HepG2 (cell line): ENCODE results near the gene RAB29. TPM values are rescaled to one million over a fixed set of nuclear protein-coding genes. Genes with fewer than 3 reads are reported as not detected.

Experiments
- DRAP1 ChIP-seq: IDR thresholded peaks from 2 replicates; pipeline ENCODE4 v1.6.1; 2016; ENCODE audit warnings: missing genetic modification reagents, missing compliant biosample characterization
- ELF3 ChIP-seq: IDR thresholded peaks from 2 replicates; pipeline ENCODE4 v1.6.1; 2016; ENCODE audit warnings: missing genetic modification reagents, missing compliant biosample characterization
- EZH2 ChIP-seq: conservative IDR thresholded peaks from 2 replicates; pipeline ENCODE4 v1.6.1; 2012; ENCODE audit warnings: mild to moderate bottlenecking, low read depth, low read length, moderate library complexity
- HNF1B ChIP-seq: sonication (generic); formaldehyde crosslinking; IDR thresholded peaks from 2 replicates; pipeline ENCODE4 v1.5.1; 2020; ENCODE audit warnings: mild to moderate bottlenecking, moderate library complexity, missing genetic modification reagents
- JUNB ChIP-seq: sonication (generic); formaldehyde crosslinking; IDR thresholded peaks from 2 replicates; pipeline ENCODE4 v1.8.0; 2022; ENCODE audit warnings: missing genetic modification reagents, mild to moderate bottlenecking, borderline replicate concordance
- KLF12 ChIP-seq: sonication (generic); formaldehyde crosslinking; IDR thresholded peaks from 2 replicates; pipeline ENCODE4 v1.4.0; 2020; ENCODE audit warnings: missing genetic modification reagents, borderline replicate concordance
- KLF15 ChIP-seq: sonication (generic); formaldehyde crosslinking; IDR thresholded peaks from 2 replicates; pipeline ENCODE4 v1.8.1; 2023; ENCODE audit warnings: borderline replicate concordance, mild to moderate bottlenecking, inconsistent platforms, missing genetic modification reagents, mixed read lengths
- KLF9 ChIP-seq: IDR thresholded peaks from 2 replicates; pipeline ENCODE4 v1.6.1; 2016; ENCODE audit warnings: low read depth
- MAFF ChIP-seq: IDR thresholded peaks from 2 replicates; pipeline ENCODE4 v1.6.1; 2011; ENCODE audit warnings: low read depth, low read length, improper control_type of control experiment
- MAFK ChIP-seq, 2 experiments: IDR thresholded peaks in 1 of 2; conservative IDR thresholded peaks in 1 of 2; 2 replicates each; pipeline ENCODE4 v1.6.1; 2011; ENCODE audit warnings: improper control_type of control experiment in 2 of 2, low read length in 2 of 2
- PRPF4 ChIP-seq: fragments of 200-400 bp; formaldehyde crosslinking; IDR thresholded peaks from 2 replicates; pipeline ENCODE4 v1.6.1; 2016; ENCODE audit warnings: low read length, low read depth; ENCODE audit not compliant: poor library complexity, severe bottlenecking
- REPIN1 ChIP-seq: sonication (generic); formaldehyde crosslinking; IDR thresholded peaks from 2 replicates; pipeline ENCODE4 v1.8.0; 2022; ENCODE audit warnings: missing genetic modification reagents, low read depth, mild to moderate bottlenecking, borderline replicate concordance
- SIN3A ChIP-seq: IDR thresholded peaks from 2 replicates; pipeline ENCODE4 v1.6.1; 2011; ENCODE audit warnings: low read depth, mild to moderate bottlenecking, control low read depth, low read length, borderline replicate concordance
- TFAP4 ChIP-seq: sonication (generic); IDR thresholded peaks from 2 replicates; pipeline ENCODE4 v1.6.1; 2016; ENCODE audit warnings: low read depth, borderline replicate concordance
- ZBTB14 ChIP-seq: sonication (generic); formaldehyde crosslinking; IDR thresholded peaks from 2 replicates; pipeline ENCODE4 v1.4.0; 2020; ENCODE audit warnings: missing genetic modification reagents
- ZNF251 ChIP-seq: sonication (generic); formaldehyde crosslinking; IDR thresholded peaks from 2 replicates; pipeline ENCODE4 v1.9.0; 2021; ENCODE audit warnings: mild to moderate bottlenecking, missing genetic modification reagents
- ZNF253 ChIP-seq: sonication (generic); formaldehyde crosslinking; IDR thresholded peaks from 2 replicates; pipeline ENCODE4 v1.8.0; 2022; ENCODE audit warnings: mild to moderate bottlenecking, missing genetic modification reagents, borderline replicate concordance
- ZNF33A ChIP-seq: sonication (generic); formaldehyde crosslinking; IDR thresholded peaks from 2 replicates; pipeline ENCODE4 v1.5.1; 2020; ENCODE audit warnings: missing genetic modification reagents, mild to moderate bottlenecking, moderate library complexity, borderline replicate concordance
- ZNF709 ChIP-seq: sonication (generic); formaldehyde crosslinking; IDR thresholded peaks from 2 replicates; pipeline ENCODE4 v1.5.0; 2020; ENCODE audit warnings: mild to moderate bottlenecking, missing genetic modification reagents
- polyA plus RNA-seq, 8 experiments: library from polyadenylated mRNA; depleted of rRNA in 3 of 8; stranded (reverse) in 7 of 8; unstranded in 1 of 8; fragments of >200 nt; fragmentation: Illumina TruSeq in 4 of 8; extraction: Trizol in 4 of 8; gene quantifications; 2 replicates each; pipeline versions ENCODE4 v1.2.1 to v1.2.3, GENCODE V29; 2011 to 2016; ENCODE audit warnings: low read depth in 4 of 8, missing spikeins in 1 of 8, mixed read lengths in 1 of 8; ENCODE audit not compliant: insufficient read depth in 1 of 8
- total RNA-seq, 5 experiments: library from RNA; depleted of rRNA; stranded (reverse); fragments of >200 nt; fragmentation: Illumina TruSeq; extraction: Trizol; gene quantifications; 2 replicates each; pipeline ENCODE4 v1.2.3, GENCODE V29; 2016; ENCODE audit warnings: low read depth in 1 of 5
- TF ChIP-seq, protein P1 (sequence below): sonication (generic); formaldehyde crosslinking; IDR thresholded peaks from 2 replicates; pipeline ENCODE4 v1.4.0; 2020; ENCODE audit warnings: mild to moderate bottlenecking, missing genetic modification reagents
- TF ChIP-seq, protein P2 (sequence below): sonication (generic); formaldehyde crosslinking; IDR thresholded peaks from 2 replicates; pipeline ENCODE4 v1.4.0; 2020; ENCODE audit warnings: missing genetic modification reagents, mild to moderate bottlenecking, borderline replicate concordance

Gene RAB29
- total and polyA plus RNA-seq, 2 of the 13 experiments (the other 11 are each of a cell fraction or from before 2014, with no cell fraction given), result 8.7 to 10.1 TPM

- TF ChIP-seq MAFF (no peak), ZNF709 (no peak), TFAP4 (no peak; the same call in 1 of the 2 replicates), ZNF251 (CRISPR knock-in tag) (no peak), SIN3A (0 out of 2 replicates have a peak, but pooled peaks have one; percentile 16), HNF1B (CRISPR knock-in tag) (0 out of 2 replicates have a peak, but pooled peaks have one; percentile 50), MAFK (conservative IDR thresholded peaks at IDR 0.05 in 1 of 2, IDR thresholded peaks at IDR 0.05 in 1 of 2; ENCODE audit: low read length in 2 of 2) (no peak), ZNF253 (CRISPR knock-in tag) (no peak), ZBTB14 (peak; percentile 47; the same call in 1 of the 2 replicates), ZNF33A (CRISPR knock-in tag) (no peak), EZH2 (no peak), KLF9 (CRISPR knock-in tag) (no peak), REPIN1 (no peak), KLF12 (CRISPR knock-in tag) (peak; percentile 65), DRAP1 (CRISPR knock-in tag) (peak; percentile 67), ELF3 (CRISPR knock-in tag) (no peak; the same call in none of the 2 replicates), KLF15 (CRISPR knock-in tag) (no peak), PRPF4 (no peak), JUNB (CRISPR knock-in tag) (no peak)
- TF ChIP-seq, protein P1, sequence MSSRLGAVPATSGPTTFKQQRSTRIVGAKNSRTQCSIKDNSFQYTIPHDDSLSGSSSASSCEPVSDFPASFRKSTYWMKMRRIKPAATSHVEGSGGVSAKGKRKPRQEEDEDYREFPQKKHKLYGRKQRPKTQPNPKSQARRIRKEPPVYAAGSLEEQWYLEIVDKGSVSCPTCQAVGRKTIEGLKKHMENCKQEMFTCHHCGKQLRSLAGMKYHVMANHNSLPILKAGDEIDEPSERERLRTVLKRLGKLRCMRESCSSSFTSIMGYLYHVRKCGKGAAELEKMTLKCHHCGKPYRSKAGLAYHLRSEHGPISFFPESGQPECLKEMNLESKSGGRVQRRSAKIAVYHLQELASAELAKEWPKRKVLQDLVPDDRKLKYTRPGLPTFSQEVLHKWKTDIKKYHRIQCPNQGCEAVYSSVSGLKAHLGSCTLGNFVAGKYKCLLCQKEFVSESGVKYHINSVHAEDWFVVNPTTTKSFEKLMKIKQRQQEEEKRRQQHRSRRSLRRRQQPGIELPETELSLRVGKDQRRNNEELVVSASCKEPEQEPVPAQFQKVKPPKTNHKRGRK, result no peak
- TF ChIP-seq, protein P2, sequence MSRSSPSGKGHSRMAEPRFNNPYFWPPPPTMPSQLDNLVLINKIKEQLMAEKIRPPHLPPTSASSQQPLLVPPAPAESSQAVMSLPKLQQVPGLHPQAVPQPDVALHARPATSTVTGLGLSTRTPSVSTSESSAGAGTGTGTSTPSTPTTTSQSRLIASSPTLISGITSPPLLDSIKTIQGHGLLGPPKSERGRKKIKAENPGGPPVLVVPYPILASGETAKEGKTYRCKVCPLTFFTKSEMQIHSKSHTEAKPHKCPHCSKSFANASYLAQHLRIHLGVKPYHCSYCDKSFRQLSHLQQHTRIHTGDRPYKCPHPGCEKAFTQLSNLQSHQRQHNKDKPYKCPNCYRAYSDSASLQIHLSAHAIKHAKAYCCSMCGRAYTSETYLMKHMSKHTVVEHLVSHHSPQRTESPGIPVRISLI (CRISPR knock-in tag), result no peak
These were observed 24.9 kb downstream of the RAB29 start, which contains the start of gene NUCKS1 (continued) for GRCh38 chr1:205750138-205751035.
